MM.1S (cell line): ENCODE data around the gene OR4M1.

ENCODE experiments used
- EZH2 ChIP-seq: fragments of 300-600 bp; sonication (generic); optimal IDR thresholded peaks from 2 replicates; pipeline ENCODE3; 2017; ENCODE audit warnings: low read depth, mild to moderate bottlenecking, antibody characterized with exemption, low read length, mixed read lengths
- EZH2phosphoT487 ChIP-seq: fragments of 300-600 bp; sonication (generic); IDR thresholded peaks from 2 replicates; pipeline ENCODE4 v1.6.1; 2018; ENCODE audit warnings: antibody characterized with exemption, low read length
- TF ChIP-seq, protein P1 (sequence below): fragments of 300-600 bp; sonication (generic); IDR thresholded peaks from 2 replicates; pipeline ENCODE4 v1.5.1; 2016; ENCODE audit warnings: antibody characterized with exemption, low read length, mixed read lengths

GRCh38 chr14:19828314-19828713 is 55.0 kb downstream of the OR4M1 start:
- TF ChIP-seq, protein P1, sequence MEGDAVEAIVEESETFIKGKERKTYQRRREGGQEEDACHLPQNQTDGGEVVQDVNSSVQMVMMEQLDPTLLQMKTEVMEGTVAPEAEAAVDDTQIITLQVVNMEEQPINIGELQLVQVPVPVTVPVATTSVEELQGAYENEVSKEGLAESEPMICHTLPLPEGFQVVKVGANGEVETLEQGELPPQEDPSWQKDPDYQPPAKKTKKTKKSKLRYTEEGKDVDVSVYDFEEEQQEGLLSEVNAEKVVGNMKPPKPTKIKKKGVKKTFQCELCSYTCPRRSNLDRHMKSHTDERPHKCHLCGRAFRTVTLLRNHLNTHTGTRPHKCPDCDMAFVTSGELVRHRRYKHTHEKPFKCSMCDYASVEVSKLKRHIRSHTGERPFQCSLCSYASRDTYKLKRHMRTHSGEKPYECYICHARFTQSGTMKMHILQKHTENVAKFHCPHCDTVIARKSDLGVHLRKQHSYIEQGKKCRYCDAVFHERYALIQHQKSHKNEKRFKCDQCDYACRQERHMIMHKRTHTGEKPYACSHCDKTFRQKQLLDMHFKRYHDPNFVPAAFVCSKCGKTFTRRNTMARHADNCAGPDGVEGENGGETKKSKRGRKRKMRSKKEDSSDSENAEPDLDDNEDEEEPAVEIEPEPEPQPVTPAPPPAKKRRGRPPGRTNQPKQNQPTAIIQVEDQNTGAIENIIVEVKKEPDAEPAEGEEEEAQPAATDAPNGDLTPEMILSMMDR: no peak
- TF ChIP-seq EZH2phosphoT487: no peak
- TF ChIP-seq EZH2: no peak
